M059J (cell line): ENCODE measurements around the gene JCHAIN. TPM values are rescaled to one million over a fixed set of nuclear protein-coding genes. Genes with fewer than 3 reads are reported as not detected.
"Not testable (repeated sequence)": the region's sequence is repeated elsewhere in the genome, so short reads cannot be mapped to it uniquely, and the experiment has no call there.

Source experiments
- DNase-seq: peaks from one replicate; pipeline ENCODE4 v3.0.0-alpha.2; 2012; ENCODE audit warnings: low read depth
- total RNA-seq: library from RNA; depleted of rRNA; stranded (reverse); fragments of >200 nt; shearing (Covaris generic); gene quantifications from 2 replicates; pipeline ENCODE4 v1.2.3, GENCODE V29; 2014

The JCHAIN gene
- total RNA-seq, 1 experiment from 2014 or later = 0.91 TPM

- peak; percentile 10 for DNase-seq
These were observed 22.5 kb upstream of the JCHAIN start for GRCh38 chr4:70688795-70689231.

DNA sequence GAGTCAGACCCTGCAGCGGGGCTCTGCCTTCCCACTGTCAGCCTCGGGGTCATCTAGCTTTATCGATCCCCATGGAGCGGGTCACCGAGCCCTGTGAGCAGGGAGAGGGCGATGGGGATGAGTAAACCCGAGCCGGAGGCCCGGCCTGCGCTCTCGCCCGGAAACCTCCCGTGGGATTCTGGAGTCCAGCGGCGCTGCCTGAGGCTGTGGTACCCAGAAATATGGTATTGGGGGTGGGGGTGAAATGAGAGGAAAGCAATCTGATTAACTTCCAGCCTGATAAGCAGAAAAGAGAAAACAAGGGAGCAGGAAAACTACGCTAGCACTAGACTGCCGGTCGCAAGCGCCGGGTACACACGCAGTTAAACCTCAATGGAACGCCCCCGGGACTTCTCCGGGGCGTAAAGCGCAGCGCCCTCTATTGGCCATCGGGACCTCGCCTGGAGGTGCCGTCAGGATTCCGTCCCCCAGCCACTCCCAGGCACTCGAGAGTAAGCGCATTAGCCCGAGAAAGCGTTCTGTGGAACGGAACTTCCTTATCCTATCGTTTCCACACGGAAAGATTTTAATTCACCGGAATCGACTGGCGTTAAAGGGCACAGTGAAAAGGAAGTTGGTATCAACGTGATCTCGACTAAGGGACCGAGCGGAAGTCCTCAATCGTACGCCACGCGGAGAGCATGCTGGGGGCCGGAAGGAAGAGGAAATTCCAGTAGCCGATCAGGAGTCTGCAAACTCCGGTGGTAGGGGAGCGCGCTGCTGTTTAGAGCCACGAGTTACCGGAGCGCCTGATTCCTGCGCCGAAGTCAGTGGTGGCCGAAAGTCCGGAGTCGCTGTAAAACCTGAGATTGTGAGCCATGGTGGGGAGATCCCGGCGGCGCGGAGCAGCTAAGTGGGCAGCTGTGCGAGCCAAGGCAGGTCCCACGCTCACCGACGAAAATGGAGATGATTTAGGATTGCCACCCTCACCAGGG, 21.8 kb upstream of the JCHAIN start, which contains the start of gene UTP3:
UTP3 (plus strand) TSS at position 712 of the 974 bp plus-strand sequence; CDS start at position 858, 146 bp downstream.
- DNase-seq = peak; percentile 97

DNA sequence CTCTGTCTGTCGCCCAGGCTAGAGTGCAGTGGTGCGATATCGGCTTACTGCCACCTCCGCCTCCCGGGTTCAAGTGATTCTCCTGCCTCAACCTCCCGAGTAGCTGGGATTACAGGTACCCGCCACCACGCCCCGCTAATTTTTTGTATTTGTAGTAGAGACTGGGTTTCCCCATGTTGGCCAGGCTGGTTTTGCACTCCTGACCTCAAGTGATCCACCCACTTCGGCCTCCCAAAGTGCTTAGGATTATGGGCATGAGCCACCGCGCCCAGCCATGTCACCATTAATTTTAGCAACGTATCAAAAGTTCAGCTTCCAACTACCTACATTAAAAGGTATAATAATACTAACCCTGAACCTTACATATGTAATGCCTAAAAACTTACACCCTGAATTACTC, 21.1 kb upstream of the JCHAIN start:
- no peak for DNase-seq

DNA sequence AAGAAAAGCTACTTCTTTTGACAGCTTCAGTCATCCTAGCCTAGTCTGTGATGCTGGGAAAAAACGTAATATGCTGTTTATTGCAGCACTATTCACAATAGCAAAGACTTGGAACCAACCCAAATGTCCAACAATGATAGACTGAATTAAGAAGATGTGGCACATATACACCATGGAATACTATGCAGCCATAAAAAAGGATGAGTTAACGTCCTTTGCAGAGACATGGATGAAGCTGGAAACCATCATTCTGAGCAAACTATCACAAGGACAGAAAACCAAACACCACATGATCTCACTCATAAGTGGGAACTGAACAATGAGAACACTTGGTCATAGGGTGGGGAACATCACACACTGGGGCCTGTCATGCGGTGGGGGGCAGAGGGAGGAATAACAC, 15.8 kb upstream of the JCHAIN start:
- not testable (repeated sequence) for DNase-seq

- no peak for DNase-seq
These were observed 15.4 kb upstream of the JCHAIN start for GRCh38 chr4:70681704-70682103.

GRCh38 chr4:70680934-70681333, 14.6 kb upstream of the JCHAIN start:
- DNase-seq = no peak

GRCh38 chr4:70678383-70678999, 12.2 kb upstream of the JCHAIN start:
- no peak for DNase-seq

- no peak for DNase-seq
These were observed 10.3 kb upstream of the JCHAIN start for GRCh38 chr4:70676554-70677090.

DNA sequence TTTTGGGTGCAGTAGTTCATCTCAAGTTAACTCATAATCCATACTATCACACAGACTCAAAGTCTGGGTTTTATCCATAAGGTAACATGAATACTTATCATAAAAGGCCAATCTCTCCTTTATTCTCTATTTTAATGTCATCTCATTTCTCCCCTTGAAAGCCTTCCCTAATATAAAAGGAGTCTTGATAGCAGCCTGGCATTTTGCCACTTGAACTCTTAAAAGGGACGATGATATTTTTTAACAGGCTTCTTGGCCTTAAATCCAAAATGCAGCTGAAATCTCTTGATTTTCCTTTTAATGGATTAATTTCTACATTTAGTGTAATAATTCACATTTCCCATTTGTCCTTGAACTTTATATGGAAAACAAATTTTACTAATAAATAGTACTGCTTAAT, 8.4 kb upstream of the JCHAIN start:
- no peak for DNase-seq

- DNase-seq = no peak
These were observed 7.9 kb upstream of the JCHAIN start for GRCh38 chr4:70674191-70674590.

DNA sequence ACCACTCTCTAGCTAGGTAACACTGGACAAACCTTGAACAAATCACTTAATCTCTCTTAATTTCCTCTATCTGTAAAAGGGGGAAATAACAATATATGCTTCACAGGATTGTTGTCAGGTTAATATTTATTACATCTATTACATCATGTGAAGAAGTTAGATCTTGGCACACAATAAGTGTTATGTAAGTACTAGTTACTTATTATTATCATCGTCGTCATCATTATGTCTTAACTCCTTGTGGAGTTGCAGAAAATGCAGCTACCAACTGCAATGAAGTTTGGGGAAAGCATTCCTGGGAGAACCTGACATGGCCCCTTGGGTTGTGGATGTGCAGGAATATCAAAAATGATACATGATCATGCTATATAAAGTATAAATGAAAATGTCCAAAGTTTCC, 4.8 kb upstream of the JCHAIN start:
- DNase-seq = no peak

- DNase-seq = peak; percentile 71
These were observed 4.2 kb upstream of the JCHAIN start for GRCh38 chr4:70670332-70671014.

DNA sequence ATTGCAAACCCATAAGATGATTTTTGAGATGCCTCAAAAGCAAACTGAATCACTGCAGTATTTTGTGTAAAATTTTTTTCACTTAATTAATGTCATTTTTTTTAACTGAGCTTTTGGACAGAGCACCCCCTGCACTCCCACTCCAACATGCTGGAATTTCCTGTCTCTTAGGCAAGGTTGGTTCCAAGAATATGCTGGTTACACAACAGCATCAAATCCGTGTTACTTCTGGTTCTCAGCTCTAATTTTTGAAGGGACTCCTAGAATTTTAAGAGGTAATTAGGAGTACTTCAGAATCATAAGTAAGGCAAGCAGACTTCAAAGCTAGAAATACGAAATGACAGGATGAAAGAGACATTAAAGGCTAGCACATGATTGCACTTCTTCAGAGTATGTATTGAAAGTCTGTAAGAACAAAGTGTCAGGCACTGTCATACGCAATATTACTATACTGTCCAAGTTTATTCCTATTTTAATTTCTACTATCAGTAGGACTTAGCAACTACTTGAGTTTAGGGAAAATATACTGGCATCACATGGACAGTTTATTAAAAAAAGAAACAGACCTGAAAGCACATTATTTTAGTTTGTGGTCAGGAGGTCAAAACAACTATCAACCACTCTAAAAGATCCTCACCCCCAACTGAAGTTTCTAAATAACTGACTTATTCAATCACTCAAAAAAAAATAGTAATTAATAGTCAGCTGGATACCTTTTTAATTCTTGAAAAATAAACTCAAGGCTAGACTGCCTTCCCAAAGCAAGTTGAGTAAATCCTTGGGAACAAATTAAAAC, 1.6 kb upstream of the JCHAIN start:
- peak; percentile 10 for DNase-seq

DNA sequence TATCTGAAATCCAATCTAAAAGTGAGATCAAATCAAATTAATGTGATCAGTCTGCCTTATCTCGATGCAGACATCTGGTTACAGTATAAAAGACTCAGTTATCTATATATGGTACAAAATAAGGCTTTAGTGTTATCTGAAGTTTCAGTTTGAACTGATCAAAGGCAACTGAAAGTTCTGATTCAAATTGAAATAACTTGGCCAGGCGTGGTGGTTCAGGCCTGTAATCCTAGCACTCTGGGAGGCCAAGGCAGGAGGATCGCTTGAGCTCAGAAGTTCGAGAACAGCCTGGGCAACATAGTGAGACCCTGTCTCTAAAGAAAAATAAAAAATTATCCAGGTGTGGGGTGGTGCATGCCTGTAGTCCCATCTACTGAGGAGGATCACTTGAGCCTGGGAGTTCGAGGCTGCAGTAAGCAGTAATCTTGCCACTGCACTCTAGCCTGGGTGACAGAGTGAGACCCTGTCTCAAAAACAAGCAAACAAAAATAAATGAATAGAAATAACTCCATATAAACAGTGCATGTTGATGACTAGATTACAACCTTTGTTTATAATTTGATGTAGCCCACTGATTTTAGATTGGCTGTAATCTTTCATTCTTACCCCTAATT, 4.9 kb downstream of the JCHAIN start:
- DNase-seq = not testable (repeated sequence)

DNA sequence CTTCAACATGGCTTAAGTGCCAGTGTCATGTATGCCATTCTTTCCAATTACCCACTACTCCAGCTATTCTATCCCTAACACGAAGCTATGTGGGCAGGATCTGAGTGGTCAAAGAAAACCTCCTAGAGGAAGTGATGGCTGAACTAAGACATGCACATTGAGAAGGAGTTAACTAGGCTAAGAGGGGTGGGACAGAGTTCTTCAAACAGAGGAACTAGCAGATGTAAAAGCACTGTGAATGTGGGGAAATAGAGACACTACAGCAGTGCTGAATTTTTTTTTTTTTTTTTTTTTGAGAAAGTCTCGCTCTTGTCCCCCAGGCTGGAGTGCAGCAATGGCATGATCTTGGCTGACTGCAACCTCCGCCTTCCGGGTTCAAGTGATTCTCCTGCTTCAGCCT, 6.2 kb downstream of the JCHAIN start:
- DNase-seq = no peak

- no peak for DNase-seq
These were observed 7.9 kb downstream of the JCHAIN start for GRCh38 chr4:70658418-70658817.

DNA sequence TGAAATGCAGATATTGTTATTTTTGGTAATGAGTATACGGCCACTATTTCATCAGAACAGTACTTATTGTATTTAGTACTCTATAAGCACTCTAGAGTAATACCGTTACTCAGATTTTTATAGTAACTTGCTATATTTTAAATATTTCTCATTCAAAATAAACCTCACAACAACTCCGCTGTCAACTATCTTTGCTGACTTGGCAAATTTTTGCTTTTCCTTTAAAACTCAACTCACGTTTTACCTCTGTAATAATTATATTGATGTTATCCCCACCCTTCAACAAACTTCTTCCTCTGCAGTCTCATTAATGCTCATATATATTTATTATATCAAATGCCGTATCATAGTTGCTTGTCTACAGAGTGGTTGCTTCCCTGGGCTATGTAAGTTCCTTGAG, 9.0 kb downstream of the JCHAIN start:
- no peak for DNase-seq

- no peak for DNase-seq
These were observed 11.7 kb downstream of the JCHAIN start for GRCh38 chr4:70654605-70655011.

DNA sequence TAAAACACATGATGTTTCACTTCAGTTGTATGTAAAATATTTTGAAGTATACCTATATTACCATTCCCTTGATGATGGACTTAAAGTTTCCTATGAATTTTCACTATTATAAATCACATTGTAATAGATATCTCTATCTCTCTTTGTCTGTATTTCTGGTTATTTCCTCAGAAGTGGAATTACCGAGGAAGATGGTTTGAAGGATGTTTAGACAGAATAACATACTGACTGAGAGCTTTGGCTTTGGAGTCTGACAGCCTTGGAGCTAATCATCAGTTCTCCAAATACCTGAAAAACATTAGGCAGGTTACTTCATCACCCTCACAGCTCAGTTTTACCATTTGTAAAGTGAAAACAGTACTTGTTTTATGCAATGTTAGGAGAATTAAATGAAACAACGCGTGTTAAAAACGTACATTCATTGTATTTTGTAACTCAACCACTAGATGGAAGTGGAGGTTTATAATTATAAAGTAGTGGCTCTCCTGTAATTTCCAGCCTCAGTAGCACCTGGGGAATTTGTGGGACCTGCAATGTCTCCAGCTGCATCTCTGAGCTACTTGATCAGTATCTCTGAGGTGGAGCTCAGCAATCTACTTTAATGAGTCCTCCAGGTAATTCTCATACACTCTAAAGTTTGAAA, 14.3 kb downstream of the JCHAIN start:
- DNase-seq = peak; percentile 38

DNA sequence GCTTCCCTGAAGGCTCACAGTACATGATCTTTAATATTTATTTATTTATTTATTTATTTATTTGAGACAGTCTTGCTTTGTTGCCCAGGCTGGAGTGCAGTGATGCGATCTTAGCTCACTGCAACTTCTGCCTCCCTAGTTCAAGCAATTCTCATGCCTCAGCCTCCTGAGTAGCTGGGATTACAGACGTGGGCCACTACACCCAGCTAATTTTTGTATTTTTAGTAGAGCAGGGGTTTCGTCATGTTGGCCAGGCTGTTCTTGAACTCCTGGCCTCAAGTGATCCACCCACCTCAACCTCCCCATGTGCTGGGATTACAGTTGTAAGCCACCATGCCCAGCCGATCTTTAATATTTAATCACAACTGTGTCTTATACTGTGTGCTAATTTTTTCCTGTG, 15.6 kb downstream of the JCHAIN start:
- DNase-seq = not testable (repeated sequence)
